Gastroesophageal sphincter (tissue), 3 donors: ENCODE results near the gene ATP13A4.

ENCODE experiments used
- EP300 ChIP-seq: sonication (generic); formaldehyde crosslinking; IDR thresholded peaks from one replicate; pipeline ENCODE4 v1.6.1; 2017; ENCODE audit warnings: antibody characterized with exemption, mild to moderate bottlenecking
- POLR2A ChIP-seq, 2 donors: fragments of 450-650 bp; IDR thresholded peaks; one replicate each; pipeline ENCODE4 v1.6.1; 2017; ENCODE audit warnings: antibody characterized with exemption in 2 of 2, mild to moderate bottlenecking in 2 of 2, moderate library complexity in 1 of 2
- POLR2AphosphoS5 ChIP-seq: sonication (generic); formaldehyde crosslinking; IDR thresholded peaks from one replicate; pipeline ENCODE4 v1.6.1; 2017; ENCODE audit warnings: antibody characterized with exemption
- TF ChIP-seq, protein P1 (sequence below), 4 experiments: fragments of 200-600 bp in 2 of 4; fragments of 450-650 bp in 2 of 4; sonication (generic) in 1 of 4; IDR thresholded peaks; one replicate each; pipeline ENCODE4 v1.5.1; 2017 to 2019; ENCODE audit warnings: antibody characterized with exemption in 4 of 4, mild to moderate bottlenecking in 2 of 4, moderate library complexity in 2 of 4

DNA sequence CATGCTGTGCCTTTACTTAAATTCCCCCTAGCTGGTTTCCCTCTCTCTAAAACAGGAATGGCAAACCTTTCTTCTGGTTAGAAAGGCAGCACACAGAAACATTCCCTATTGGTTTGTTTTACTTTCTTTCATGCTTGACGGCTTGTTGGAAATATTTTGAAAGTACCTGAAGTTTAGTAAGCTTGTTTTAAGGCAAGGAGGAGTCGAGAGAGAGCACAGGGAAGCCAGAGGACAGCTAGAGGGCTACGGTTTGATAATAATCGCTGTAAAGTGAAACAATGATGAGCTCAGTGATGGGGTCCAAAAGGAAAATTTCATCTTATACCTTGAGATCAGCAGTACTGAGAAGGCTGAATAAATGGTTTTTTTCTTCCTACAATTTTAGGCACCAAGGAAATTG is 64.1 kb downstream of the ATP13A4 start:
- TF ChIP-seq EP300 = no peak
- TF ChIP-seq, protein P1, sequence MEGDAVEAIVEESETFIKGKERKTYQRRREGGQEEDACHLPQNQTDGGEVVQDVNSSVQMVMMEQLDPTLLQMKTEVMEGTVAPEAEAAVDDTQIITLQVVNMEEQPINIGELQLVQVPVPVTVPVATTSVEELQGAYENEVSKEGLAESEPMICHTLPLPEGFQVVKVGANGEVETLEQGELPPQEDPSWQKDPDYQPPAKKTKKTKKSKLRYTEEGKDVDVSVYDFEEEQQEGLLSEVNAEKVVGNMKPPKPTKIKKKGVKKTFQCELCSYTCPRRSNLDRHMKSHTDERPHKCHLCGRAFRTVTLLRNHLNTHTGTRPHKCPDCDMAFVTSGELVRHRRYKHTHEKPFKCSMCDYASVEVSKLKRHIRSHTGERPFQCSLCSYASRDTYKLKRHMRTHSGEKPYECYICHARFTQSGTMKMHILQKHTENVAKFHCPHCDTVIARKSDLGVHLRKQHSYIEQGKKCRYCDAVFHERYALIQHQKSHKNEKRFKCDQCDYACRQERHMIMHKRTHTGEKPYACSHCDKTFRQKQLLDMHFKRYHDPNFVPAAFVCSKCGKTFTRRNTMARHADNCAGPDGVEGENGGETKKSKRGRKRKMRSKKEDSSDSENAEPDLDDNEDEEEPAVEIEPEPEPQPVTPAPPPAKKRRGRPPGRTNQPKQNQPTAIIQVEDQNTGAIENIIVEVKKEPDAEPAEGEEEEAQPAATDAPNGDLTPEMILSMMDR (IDR thresholded peaks at IDR 0.05) = no peak
- TF ChIP-seq POLR2A (IDR thresholded peaks at IDR 0.05) = no peak
- TF ChIP-seq POLR2AphosphoS5 = no peak
